Stimulated activated CD4-positive, alpha-beta T cell treated with anti-CD3 and anti-CD28 coated beads, Interleukin-4, amount 100 ng/mL, for 48 hours (primary cell): ENCODE results near the gene LYZL2.
"Not testable (repeated sequence)": the region's sequence is repeated elsewhere in the genome, so short reads cannot be mapped to it uniquely, and the experiment has no call there.

Experiments used
- DNase-seq, 2 donors: peaks; one replicate each; pipeline ENCODE4 v3.0.0-alpha.2; 2020; ENCODE audit warnings: low read depth in 2 of 2

The LYZL2 gene

DNA sequence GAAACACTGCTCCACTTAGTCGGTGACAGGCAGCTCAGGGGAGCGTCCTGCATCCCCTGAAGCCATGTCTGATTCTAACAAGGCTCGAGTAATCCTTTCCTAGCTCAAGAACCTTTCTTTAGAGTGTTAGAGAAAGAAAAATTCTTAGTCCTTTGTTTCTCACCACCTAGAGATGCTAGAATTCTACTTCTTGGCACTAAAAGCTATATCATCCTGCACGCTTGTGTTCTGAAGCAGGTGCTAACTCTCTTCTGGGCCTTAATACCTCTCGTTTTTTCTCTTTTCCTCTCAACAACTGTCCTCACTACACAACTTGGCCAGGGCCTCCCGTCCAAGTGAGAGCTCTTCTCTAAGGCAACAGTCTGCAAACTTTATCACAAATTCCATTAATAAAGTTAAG, at the start of gene LYZL2:
Gene LYZL2, minus strand, starts transcription at position 101 of the 400 bp plus-strand sequence. CDS start 2,838 bp downstream, outside the sequence.
- no peak for DNase-seq

DNA sequence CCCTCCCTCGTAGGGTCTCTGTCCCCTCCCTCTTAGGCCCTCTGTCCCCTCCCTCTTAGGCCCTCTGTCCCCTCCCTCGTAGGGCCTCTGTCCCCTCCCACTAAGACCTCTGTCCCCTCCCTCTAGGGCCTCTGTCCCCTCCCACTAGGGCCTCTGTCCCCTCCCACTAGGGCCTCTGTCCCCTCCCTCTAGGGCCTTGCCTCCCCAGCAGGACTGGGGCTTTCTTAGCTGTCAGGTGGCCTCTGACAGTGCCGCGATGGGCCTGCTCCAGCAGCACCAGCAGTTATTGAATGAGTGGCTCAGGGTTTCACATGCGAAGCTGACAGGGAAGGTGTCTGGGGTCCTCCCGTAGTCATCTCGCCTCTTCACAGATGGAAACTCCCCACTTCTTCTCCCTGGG, 48.1 kb upstream of the LYZL2 start:
- not testable (repeated sequence) for DNase-seq

DNA sequence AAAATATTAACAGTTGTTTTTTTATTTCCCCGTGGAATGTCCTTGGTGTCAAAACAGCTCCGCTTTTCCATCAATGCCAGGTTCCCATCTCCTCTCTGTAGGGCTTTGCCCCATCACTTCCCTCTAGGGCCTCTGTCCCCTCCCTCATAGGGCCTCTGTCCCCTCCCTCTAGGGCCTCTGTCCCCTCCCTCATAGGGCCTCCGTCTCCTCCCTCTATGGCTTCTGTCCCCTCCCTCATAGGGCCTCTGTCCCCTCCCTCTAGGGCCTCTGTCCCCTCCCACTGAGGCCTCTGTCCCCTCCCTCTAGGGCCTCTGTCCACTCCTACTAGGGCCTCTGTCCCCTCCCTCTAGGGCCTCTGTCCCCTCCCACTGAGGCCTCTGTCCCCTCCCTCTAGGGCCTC, 47.6 kb upstream of the LYZL2 start:
- DNase-seq: not testable (repeated sequence)

DNA sequence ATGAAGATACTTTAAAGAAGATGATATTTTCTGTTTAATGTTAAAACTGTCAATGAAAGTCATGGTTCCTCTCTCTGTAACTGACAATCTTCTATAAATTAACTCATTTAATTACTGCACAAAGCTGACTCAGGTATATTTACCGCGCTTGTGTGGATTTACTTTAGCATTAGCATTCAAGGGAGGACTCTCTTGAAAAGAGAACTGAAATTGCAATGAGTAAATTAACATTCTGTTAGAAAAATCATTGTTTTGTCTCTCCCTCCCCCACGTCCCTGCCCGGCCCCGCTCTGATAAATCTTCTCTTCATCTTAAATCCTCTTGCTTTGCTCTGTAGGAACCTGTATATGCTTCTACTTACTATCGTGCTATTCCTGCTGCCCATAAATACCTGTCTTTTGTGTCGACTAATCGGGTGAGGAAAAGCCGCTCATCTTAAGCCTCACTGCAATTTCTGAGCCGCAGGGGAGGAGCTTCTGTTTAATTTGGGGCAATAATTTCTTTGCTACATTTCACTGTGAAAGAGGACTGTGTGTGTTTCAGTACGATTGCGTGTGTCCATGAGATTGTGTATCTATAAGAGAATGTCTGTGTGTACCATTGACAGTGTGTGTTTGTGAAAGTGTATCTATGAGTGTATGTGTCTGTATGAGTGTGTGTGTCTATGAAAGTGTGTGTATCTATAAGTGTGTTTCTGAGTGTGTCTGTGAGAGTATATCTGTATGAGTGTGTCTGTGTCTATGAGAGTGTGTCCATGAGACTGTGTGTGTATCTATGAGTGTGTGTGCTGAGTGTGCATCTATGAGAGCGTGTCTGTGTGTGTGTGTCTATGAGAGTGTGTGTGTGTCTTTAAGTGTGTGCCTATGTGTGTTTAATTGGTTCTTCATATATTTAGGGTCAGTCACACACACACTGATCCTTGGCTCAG, 46.5 kb upstream of the LYZL2 start:
- DNase-seq: no peak

DNA sequence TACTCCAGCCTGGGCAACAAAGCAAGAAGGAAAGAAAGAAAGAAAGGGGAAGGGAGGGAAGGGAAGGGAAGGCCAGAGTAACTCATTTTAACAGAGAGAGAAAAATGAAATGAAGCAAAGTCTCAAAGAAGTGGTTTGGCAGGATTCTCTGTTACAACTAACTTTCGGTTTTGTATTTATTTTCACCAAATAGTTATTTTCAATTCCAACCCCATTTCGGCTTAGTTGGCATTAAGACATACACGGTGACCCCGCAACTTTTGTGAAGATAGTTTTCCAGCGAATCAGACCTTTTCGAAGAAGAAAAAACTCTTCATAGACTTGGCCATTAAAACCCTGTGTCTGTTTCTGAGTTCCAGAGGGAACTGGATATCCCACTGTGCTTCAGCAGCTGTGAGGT, 45.2 kb upstream of the LYZL2 start:
- DNase-seq: no peak

DNA sequence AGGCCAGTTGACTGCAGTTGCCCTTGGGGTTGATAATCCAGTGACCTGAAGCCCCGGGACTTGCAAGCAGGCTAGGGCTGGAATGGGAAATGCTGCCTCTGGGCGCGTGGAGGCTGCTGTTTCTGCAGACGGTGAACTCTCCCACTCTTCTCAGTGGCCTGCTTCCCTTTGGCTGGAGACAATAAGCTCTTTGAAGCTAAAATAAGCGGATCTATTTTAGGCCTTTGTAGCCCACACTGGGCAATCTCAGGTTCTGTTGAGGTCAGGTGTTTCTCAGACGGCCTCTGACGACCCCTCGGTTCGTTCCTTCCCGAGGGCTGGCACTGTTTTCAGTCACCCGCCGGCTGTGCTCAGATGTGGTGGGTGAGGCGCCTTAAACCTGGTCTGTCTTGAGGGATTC, 43.7 kb upstream of the LYZL2 start:
- DNase-seq: not testable (repeated sequence)

DNA sequence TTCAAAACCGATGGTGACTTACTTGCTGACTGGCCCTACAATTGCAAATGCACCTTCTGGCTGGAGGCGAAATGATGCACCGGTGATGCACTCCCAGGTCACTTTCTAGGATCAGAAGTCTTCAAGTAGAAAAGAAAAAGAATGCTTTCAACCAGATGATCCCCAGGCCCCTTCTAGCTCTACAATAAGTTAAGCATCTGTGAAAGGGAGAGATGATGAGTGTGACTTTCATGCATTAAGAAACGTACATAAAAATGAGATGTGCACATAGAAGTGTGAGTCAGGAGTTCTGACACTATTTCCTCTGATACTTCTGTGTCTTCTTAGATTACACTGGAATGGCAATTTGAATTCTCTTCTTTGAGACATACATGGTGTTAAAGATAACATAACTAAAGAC, 42.8 kb upstream of the LYZL2 start:
- DNase-seq: not testable (repeated sequence)

DNA sequence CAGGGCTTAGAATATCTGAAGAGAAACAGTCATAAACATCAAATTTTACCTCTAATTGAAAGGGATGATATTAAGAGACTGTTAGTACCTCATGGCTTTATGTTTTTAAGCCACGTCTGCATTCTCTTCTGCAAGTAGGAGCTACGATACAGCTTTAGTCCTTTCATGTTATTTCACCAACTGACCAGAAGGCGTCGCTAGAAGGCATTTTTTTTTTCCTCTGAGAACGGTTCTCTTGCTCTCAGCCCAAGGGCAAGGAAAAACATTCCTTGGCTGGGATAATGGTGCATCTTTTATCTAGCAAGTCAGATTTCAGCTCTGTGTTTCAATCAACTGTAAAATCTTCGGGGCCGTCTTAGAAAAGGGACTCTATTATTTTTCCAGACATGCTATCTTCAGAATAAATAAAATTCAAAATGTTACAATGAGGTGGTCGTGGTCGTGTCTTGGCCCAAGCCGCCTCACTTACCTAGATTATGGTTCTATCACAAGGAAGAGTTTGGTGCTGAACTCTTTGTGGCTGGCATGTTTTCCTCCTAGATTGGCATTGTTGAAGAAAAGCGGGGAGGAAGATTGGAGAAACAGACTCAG, 41.6 kb upstream of the LYZL2 start:
- DNase-seq: no peak

DNA sequence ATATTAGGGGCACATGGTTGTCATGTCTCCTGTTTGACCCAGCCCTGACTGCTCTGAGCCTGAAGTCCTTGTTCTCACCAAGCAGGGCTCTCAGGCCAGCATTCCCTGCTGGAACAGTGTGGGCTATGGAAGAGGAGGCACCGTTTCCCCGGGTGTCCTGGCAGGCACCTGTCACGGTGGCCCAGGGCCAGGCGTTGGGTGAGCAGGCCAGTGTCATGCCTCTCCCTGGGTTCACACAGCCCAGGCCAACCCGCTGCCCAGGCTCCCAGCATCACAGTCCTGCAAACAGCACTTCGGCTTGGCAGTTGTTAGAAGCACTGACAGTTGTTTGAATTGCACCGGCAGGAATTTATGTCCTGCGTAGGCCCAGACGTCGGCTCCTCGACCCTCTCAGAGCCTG, 38.4 kb upstream of the LYZL2 start:
- DNase-seq: not testable (repeated sequence)

DNA sequence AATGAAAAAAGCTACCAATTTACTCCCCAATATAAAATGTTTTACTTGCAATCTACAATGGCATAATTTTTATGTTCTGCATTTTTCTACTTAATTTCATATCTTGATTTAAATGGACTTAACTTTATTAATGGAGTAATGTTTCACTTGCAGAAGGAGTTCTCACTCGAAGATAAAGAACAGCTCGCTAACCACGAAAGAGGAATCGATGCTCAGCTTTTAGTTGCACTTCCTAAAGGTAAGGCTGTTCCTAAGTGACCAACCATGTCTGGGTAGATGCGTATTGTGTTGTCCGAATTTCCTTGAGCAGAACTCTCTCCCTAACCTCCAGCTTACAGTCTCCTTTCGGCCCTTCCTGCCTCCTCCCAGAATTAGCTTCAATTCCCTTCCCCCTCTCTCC, 33.9 kb upstream of the LYZL2 start:
- not testable (repeated sequence) for DNase-seq

DNA sequence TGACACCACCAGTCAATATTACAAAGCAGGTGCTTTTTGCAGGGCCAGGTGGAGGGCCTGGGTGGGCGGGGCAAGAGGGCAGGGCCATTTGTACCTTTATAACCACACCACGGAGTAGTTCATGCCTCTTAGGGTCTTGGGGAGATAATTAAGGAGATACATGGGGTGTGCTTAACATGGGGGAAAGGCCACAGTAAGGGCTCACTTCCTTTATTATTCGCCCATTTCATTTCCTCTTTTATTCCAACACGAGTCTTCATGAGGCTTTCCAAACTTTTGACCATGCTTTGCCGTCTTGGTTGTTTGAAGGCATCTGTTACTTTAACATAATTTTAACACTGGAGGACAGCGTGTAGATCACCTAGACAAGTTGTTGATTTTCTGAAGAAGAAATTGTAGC, 33.3 kb upstream of the LYZL2 start:
- no peak for DNase-seq

DNA sequence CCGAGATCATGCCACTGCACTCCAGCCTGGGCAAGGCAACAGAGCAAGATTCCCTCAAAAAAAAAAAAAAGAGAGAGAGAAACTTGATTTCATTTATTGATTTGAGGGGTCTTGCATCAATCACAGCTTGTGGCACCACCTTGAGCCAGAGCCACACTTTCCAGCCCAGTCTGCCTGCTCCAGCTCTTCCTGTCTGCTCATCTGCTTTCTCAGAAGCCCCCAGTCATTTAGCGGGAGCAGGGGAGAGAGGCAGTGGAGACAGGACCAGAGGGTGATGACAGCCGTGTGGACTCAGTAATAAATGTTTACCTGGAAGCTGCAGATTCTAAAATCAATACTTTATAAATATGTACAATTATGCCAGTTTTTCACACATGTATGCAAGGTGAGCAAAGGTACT, 30.8 kb upstream of the LYZL2 start:
- not testable (repeated sequence) for DNase-seq

DNA sequence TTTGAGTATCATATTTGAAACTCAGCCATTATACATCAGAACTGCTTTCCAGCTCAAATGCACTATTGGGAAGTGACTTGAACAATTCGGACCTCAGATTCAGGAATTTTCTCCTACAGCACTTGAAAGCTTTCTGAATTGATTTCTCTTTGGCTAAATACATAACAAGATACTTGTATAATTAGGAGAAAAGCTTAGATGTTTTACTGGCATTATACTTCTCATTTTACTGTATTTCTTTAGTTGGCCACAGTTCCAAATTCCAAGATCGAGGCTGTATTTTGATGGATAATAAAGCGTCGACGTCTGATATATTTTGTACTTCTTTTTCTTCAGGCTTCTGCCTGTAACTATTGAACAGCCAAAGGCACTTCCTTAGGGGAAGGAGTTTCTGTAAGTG, 26.7 kb upstream of the LYZL2 start:
- no peak for DNase-seq

DNA sequence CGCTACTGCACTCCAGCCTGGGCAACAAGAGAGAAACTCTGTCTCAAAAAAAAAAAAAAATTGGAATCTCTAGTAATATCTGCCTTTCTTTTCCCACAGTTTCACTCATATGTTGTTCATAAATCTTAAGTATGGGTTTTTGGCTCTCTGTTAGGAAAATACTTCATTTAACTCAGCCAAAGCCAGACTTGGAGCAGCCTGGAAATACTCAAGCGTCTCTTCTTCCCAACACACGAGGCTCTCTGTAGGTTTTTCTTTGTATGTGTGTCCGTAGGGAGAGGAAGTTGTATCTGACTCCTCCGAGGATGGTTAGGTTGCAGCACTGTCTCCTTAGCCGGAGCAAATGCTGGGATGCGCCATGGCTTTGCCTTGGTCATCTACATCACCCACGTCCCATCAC, 25.4 kb upstream of the LYZL2 start:
- DNase-seq: not testable (repeated sequence)

DNA sequence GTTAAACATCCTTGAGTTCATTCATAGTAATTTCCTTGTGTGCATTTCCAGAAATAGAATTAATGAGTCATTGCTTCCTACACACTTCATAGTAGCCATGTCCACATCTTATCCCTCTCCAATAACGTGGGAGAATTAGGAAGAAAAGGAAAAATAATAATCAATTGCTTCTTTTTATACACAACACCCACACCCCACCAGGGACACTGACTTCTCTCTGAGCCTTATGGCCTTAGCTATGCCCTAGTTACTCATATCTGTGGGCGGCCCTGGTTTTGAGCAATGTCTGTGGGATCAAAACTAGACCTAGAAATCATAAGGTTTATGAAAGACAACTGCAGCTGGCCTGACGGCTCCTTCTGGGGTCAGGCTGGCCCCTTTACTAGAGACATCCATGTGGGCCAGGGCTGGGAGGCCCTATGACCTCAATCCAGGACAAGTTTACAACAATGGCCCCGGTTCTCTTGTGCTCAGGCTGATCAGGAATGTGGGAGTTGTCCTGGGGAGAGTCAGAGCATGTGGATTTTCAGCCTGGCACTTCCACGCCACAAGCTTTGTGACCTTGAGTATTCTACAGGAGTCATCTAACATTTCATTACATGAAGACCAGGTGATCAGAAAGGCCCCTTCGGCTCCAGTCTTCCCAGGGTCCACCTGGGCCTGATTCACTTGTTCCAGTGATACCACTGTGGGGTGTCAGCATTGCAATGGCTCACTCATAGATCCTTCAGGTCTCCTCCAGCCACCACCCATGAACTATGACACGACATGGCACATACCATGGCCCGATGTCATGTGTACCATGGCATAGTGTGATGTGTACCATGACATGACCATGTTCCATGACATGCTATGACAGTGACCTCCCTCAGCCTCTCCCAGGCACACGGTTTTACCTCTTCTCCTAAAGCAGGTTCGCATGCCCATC, 22.2 kb upstream of the LYZL2 start:
- DNase-seq: not testable (repeated sequence)

DNA sequence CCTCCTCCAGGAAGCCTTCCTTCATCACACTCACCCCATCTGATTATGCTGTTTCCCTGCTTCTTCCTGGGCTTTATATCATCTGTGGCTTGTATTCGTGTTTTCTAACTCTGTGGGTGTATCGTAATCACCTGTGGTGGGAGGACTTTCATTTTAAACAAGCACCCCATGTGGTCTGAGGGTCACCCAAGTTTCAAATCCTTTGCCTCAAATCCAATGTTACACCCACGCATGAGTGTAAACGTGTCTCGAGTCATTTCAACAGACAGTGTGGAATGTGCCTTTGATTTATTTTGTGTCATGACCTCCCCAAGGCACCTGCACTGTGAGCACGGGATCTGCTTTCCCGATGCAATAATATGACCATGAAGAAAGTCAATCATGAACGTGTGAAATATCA, 17.5 kb upstream of the LYZL2 start:
- DNase-seq: no peak

DNA sequence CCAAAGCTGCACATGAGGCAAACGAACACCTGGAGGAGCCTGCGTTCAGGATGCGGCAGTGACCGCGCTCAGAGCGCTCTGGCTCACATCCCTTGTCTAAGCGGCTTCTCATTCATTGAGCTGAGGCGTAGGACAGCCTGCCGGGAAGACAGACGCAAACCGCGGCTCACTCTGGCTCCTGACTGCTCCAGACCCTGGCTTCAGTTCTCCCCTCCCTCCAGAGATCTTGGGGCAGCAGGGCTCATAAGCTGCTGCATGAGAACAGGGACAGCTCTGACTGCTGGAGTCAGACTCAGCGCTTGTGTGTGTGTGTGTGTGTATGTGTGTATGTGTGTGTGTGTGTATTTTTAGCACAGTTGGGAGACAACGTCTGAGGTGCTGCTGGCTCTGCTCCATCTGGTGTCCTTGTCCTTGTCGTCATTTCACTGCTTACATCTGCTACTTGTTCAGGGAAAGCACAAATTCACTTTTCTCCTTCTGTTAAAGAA, 15.8 kb upstream of the LYZL2 start:
- DNase-seq: no peak

DNA sequence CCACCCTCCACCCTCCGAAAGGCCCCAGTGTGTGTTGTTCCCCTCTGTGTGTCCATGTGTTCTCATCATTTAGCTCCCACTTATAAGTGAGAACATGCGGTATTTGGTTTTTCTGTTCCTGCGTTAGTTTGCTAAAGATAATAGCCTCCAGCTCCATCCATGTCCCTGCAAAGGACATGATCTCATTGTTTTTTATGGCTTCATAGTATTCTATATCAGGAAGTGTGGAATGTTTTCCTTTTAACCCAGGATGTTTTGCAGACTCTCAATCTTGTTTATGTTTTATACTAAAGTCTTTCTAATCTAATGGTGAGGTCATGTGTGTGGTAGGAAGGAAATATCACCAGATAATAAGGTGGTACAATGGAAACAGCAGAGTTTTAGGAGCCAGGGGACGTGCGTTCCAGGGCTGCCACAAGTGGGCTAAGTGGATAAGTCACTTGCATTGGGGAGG, 14.9 kb upstream of the LYZL2 start:
- DNase-seq: not testable (repeated sequence)

DNA sequence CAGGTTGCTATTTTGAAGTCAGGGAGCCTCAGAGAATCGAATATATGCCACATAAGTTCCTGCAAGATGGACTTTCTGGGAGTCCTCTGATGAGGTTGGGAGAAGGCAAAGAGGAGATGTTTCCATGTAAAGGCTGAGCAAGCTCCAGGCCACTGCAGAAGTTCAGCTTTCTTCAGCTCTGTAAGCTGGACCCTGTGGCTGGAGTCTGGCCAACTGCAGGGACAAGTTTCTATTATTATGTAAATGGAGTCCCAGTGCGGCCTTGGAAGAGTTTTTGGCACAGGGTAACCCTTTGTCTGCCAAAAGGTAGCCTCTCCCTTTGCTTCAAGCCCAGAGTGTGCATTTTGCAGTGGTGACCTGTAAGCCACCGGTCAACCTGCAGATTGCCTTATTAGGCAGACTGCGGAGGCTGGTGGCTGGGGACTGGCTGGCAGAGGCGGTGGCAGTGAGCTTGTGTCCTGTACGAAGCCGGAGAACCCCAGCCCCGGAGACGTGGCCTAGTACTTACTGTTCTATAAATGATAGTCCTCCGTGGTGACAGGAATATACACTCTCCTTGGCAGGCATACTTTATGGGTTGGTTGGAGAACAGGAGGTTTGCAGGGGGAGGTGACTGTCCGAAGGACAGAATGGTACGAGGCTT, 14.1 kb upstream of the LYZL2 start:
- DNase-seq: not testable (repeated sequence)

DNA sequence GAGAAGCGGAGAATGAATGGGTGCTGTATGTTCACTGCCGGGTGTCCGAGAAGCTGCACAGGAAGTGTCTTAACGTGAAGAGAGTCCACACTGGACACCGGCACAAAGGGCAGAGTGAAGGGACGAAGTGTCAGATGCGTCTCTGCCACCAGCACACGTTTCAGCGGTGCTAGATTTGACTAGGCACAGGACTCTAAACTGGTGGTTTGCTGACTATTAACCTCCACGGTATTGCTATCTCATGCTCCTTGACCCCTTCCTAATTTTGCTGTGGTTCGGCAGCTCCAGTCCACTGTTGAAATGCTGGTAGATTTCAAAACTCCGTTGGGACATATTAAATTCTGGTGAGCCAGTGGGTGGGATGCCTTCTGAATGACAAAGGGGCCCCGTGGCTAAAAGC, 13.3 kb upstream of the LYZL2 start:
- DNase-seq: not testable (repeated sequence)
